GM19467 (cell line): Measurements from ENCODE around the gene BRAF.
A peak's percentile ranks its signal among the peaks of the same experiment; 100 is the strongest.
"Not testable (repeated sequence)": the region's sequence is repeated elsewhere in the genome, so short reads cannot be mapped to it uniquely, and the experiment has no call there.

Experiments used
- ATAC-seq: cut with Tn5 transposase; IDR thresholded peaks from one replicate; pipeline ENCODE4 v1.9.1; 2021; ENCODE audit warnings: mild to moderate bottlenecking, moderate library complexity; ENCODE audit not compliant: unreplicated experiment

BRAF gene

DNA sequence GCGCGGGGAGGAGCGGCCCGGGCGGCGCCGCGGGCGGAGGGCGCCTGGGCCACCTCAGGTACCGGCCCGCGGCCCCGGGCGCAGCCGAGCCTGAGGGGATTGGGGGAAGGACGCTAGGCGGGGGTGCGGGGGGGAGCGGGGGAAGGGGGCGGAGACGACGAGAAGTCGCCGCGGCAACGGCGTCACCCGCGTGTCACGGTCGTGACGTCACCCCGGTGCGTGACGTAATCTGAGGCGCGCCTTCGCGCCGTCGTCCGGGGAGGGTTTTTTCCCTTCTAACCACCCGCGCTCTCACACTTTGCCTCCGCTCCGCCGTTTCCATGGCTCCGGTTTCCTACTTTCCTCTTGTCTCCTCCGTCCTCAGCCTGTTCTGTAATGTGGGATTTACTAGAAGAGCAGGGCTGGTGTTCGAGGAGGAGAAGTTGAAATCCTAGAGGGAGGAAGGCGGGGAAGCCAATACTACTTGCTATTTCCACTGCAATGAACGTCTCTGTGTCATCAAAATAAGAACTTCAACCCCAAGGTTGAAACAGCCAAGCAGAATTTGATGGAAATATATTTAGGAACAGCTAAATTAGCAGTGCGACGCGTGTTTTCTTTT lies at the start of gene BRAF:
TSS of gene BRAF (minus strand) at position 109 of the 601 bp plus-strand sequence. CDS start 226 bp downstream, outside the sequence.
- peak; percentile 44 for ATAC-seq

DNA sequence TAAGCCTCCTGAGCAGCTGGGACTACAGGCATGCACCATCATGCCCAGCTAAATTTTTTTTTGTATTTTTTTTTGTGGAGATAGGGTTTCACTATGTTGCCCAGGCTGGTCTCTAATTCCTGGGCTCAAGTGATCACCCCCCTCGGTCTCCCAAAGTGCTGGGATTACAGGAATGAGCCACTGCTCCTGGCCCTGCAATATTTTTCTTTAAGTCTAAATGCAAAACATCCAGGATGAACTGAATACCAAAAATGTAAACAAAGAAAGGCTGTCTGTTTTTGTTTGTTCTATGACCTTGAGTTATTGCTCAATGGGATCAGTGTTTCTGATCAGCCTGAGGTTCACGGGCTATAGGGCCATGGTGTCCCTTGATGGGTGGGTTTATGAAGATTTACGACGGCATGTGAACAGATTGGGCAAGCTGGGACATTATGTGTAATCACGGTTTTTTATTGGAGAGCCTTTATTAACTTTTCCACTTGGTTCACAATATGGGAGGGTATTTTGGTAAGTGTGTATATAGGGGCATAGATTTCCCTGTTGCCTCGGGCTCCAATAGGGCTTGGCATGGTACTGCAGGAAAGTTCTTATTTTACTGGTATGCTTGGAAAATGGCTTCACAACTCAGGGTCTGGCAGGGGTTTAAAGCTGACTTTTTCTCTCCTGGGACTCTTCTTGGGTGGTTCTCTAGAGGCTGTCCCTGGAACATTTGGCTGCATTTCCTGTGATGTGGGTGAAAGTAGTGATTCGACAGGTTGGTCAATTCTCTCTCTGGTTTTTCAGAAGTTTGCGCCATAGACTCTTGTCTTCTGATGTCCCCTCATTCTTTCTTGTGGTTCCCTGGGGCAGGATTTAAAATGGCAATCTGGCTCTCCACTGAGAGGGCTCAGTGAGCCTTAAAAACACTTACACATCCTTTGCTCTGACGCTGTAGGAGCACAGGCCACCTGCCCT lies 48.4 kb upstream of the BRAF start:
- no peak for ATAC-seq

DNA sequence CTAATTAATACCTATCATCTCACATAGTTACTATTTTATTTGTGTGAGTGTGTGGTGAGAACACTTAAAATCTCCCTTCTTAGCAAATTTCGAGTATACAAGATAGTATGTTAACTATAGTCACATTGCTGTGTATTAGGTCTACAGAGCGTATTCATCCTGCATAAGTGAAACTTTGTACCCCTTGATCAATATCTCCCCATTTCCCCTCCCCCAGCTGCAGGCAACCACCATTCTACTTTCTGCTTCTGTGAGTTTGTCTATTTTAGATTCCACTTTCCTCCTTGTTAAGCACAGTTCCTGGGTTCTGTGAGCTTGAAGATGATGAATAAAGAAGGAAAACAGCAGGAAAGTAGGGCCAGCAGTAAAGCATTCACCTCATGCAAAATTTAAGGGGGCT lies 47.6 kb upstream of the BRAF start:
- no peak for ATAC-seq

DNA sequence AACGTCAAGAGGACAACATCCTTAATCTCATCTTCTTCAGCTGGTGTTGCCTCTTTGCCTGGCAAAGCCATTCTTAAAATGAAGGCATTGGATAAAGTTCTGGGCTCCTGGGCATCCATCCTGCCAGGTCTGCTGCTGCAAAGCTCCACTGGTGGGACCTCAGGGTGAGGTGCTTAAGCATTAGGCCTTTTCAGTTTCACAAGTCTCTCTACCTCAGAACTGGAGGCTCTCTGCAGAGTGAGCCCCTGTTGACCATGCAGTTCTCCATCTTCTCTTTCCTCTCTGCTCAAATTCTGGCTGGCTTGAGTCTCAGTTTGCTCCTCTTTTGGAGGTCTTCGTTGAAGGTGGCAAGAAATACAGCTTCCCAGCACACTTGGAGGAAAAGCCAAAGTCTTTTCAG lies 42.7 kb upstream of the BRAF start:
- ATAC-seq = no peak

DNA sequence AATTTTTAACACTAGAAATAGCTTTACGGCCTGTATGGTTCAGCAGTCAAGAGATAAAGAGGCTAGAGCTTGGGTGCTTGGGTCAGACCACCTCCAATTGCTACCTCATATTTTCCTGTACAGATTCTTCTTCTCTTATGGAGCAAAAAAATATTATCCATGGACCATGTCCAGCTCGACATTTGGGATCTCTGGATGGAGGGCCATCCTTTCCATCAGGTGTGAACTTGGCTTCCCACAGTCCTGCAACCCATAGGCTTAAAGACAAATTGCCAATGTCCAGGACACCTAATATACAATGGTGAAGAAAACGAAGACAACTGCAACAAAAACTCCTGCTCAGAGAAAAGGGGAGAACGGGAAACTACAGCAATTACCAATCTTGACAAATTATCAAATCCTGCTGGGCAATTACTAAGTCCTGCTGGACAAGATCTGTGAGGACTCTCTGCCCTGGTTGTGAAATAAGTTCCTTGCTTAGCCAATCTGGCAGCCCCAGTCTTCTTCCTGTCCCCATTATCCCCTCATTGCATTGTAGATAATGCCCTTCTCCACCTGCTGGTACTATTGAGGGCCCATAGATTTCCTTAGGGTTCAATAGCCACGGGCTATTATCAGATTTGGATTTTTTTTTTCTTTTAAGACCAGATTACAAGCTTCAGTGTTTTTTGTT lies 42.0 kb upstream of the BRAF start:
- no peak for ATAC-seq

DNA sequence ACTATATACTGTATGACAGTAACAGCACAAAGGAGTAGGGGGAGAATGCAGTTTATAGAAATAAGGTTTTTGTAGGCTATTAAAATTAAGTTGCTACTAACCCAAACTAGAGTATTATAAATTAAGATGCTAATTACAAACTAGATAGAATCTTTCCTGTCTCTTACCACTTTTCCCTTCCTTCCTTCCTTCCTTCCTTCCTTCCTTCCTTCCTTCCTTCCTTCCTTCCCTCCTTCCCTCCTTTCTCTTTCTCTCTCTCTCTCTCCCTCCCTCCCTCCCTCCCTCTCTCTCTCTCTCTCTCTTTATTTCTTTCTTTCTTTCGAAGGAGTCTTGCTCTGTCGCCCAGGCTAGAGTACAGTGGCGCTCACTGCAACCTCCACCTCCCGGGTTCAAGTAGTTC lies 36.4 kb upstream of the BRAF start:
- ATAC-seq = no peak

DNA sequence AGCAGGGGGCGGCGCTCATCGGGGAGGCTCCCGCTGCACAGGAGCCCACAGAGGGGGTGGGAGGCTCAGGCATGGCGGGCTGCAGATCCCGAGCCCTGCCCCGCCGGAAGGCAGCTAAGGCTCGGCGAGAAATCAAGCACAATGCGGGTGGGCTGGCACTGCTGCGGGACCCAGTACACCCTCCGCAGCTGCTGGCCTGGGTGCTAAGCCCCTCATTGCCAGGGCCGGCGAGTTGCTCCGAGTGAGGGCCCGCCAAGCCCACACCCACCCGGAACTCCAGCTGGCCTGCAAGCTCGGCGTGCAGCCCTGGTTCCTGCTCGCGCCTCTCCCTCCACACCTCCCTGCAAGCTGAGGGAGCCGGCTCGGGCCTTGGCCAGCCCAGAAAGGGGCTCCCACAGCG lies 32.3 kb upstream of the BRAF start:
- ATAC-seq = not testable (repeated sequence)

DNA sequence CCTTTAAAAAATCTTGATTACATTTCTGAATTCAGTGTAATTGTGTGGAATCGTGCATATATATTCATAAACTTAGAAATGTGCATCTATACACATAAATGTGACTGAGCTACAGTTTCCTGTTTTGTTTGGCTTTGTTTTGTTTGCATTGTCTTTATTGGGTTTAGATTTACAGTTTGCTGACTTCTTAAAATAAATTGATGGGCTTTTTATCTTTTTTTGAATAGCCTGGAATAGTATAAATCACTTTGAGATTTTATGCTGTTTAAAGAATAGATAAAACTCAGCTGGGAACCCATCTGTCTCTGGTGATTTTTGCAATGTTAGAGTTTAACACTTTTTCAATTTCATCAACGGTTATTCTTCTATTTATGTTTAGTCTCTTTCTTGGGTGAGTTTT lies 21.2 kb upstream of the BRAF start:
- no peak for ATAC-seq

DNA sequence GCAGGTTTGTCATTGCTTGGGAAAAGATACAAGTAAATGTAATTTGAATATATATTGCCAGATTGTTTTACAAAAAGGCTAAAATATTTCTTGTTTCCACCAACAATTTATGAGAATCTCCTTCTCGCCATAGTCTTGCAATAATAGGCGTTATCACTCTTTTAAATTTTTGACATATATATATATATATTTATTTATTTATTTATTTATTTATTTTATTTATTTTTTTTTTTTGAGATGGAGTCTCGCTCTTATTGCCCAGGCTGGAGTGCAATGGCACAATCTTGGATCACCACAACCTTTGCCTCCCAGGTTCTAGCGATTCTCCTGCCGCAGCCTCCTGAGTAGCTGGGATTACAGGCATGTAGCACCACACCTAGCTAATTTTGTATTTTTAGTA lies 17.5 kb upstream of the BRAF start:
- ATAC-seq = not testable (repeated sequence)

DNA sequence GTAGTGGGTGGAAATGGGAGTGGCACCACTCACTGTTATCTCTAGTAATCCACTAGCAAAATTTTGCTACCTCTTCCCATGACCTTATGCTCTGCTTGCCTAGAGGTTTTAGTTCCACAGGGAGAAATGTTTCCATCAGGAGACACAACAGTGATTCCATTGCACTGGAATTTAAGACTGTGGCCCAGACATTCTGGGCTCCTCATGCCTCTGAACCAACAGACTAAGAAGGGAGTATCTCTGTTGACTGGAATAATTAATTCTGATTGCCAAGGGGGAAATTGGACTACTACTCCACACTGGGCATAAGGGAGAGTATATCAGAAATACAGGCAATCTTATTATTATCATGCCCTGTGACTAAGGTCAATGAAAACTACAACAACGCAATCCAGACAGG lies 16.2 kb upstream of the BRAF start:
- no peak for ATAC-seq

DNA sequence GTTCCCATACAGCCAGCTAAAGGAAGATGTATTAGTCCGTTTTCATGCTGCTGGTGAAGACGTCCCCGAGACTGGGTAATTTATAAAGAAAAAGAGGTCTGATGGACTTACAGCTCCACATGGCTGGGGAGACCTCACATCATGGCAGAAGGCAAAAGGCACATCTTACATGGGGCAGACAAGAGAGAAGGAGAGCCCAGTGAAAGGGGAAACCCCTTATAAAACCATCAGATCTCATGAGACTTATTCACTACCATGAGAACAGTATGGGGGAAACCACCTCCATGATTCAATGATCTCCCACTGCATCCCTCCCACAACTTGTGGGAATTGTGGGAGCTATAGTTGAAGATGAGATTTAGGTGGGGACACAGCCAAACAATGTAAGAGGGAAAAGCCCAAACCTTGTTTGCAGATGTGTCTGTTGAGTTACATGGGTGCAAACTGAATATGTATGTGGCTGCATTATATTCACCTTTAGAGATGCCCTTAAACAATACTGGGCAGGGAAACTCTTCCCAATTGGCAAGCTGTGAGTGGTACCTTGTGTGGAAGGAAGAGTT lies 13.1 kb upstream of the BRAF start:
- no peak for ATAC-seq

DNA sequence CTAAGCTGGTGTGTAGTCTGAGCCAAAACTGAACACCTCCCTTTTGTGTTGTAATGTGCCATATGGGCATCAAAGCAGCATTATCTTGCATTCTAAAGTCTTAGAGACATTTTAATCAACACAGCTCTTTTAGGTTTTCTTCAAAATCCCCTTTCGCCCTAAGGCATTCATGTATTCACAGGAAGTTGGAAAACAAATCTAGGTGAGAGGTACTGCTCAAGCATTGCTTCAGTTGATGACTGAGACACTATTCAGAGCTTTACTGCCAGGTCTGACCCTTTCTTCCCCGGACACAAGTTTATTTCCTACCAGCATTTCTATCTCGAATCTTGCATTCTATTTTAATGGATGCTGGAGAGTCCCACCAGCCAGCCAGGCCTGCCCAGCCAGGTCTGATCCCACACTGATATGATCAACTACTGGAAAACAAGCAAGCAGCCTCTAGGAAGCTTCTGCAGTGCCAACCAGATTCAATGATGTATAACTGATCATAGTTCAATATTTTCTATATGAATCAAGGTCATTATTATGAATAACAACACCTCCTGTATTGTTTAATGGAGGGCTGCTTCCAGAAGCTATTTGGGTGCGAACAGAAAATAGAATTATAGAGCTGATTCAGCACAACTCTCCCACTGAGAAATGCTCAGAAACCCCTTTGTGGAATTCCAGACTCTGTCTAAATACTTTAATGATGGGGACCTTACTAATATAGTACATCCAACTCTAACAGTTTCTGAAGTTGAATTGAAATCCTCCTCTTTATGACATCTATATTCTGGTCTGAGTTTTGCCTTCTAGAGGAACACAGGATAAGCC lies 4.0 kb upstream of the BRAF start:
- ATAC-seq = no peak

DNA sequence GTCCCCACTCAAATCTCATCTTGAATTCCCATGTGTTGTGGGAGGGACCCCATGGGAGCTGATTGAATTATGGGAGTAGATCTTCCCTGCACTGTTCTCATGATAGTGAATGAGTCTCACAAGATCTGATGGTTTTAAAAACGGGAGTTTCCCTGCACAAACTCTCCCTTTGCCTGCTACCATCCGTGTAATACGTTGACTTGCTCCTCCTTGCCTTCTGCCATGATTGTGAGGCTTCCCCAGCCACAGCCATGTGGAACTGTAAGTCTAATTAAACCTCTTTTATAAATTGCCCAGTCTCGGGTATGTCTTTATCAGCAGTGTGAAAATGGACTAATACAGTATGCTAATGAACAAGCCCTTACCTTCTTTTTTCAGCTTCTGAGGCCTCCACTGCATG lies 3.2 kb upstream of the BRAF start:
- ATAC-seq = not testable (repeated sequence)

DNA sequence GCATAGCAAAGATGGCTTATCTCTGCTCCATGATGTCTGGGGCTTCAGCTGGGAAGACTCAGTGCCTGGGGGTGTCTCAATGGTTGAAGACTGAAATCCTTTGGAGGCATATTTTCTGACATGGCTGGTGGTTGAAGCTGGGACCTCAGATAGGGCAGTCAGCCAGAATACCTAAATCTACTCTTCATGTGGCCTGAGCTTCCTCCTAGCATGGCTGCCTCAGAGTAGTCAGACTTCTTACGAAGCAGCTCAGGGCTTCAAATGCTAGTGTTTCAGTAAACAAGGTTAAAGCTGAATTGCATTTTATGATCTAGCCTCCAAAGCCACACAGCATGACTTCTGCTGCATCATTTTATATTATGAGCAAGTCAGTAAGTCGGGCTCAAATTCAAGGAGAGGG lies 2.6 kb upstream of the BRAF start:
- no peak for ATAC-seq

DNA sequence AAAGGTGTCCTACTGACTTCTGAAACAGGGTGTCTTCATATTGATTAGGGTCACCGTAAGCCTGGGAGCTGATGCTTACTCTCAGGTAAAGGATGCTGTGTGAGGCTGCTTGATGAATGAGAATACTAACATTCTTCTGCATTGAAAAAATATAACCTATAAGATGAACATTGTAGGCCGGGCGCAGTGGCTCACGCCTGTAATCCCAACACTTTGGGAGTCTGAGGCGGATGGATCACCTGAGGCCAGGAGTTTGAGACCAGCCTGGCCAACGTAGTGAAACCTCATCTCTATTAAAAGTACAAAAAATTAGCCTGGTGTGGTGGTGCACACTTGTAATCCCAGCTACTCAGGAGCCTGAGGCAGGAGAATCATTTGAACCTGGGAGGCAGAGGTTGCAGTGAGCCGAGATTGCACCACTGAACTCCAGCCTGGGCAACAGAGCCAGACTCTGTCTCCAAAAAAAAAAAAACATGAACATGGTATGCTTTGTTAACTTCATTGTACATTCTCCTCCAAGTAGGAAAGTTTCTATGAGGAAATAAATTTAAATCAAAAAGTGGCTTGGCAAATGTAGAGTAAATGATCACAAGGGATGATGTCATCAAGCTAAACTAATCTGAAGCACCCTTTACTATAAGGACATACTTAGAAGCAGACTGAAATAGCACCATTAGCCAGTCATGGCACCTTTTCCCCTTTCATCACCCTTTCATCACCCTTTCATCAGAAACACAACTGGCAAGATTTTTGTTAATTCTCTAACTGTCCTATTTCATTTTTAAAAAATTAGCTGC lies 1.5 kb upstream of the BRAF start:
- ATAC-seq = no peak

DNA sequence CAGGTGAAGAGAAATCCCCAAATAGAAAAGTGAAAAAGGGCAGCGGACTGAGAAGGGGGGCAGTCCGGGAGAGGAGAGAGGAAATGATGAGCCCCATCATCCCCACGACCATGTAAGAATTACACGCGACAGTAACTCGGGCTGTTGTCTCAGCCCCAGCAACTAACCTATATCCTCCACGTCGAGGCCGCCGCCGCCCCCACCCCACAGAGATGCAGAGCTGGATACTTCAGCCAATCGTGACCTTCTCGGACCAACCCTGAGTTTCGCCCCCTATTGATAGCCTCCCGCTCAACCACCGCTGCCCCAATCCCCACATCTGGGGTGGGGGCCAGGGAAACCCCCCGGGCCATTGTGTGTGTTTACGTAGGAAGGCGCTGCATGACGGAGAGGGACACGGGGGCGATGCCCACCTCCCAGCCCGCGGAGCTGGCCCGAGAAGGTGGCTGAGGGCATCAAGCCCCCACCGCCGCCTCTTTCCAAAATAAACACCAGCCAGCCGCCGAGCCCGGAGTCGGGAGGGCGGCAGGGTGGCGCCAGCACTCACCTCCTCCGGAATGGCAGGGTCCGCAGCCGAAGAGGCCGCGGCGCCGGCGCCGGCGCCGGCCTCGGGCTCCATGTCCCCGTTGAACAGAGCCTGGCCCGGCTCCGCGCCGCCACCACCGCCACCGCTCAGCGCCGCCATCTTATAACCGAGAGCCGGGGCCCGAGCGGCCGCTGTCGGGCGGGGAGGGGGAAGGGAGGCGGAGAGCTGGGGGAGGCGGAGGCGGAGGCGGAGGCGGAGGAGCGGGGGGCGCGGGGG lies 509 bp downstream of the BRAF start:
- ATAC-seq = peak; percentile 78

DNA sequence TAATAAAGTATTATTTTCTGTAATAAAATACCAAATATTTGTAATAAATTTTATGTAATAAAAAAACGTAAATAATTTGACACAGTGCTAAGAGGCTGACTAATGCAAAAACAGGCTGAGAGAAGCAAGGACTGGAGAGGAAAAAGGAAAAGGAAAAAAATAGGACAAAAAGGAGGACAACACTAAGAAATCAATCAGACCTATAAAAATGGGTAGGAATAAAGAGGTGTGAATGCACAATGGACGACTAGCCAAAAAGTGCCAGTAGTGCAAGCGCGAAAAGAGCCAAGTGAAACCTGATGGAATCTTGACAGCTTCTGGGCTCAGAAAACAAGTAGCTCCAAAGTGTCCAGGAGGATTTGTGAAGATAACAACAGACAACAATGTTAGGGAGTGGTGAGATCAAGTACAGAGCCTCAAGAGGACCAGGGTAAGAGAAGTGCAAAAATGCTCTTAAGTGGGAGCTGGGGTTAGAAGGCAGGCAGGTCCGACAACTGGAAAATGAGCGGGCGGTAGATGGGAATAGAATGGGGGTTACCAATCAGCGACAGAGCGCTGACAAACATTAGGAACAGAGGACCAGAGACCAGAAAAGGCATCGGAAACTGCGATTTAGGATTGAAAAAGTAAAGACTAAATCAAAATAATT lies 1.2 kb downstream of the BRAF start:
- ATAC-seq = peak; percentile 3

DNA sequence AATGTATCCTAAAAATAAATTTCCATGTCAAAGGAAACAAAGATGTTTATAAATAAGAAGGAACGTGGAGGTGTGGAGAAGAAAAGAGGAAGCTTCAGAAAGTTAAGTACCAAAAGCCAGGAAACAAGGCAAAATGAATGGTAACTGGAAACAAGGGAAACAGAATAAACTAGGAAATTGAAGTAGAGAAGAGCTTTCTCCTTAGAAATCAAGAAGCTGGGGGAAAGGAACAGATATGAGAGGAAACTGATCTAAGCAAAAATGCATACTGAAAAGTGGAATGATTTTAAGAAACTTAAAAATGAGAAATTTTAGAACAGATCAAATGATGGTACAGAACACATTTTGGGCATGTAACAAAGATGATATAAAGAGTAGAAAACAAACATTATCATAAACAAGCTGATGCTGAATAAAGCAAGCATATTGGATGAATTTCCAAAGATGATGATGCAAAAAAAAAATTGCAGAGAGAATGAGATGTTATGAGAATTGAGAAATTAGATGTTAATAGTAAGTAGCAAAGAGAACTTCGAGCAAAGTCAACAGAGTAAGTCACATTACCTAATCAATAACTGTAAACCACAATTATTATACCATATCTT lies 1.9 kb downstream of the BRAF start:
- no peak for ATAC-seq
